ENCODE measurements around the gene ARID1A. TPM values are rescaled to one million over a fixed set of nuclear protein-coding genes. Genes with fewer than 3 reads are reported as not detected.

Gene ARID1A
- total RNA-seq, 5 donors from 2014 or later (not counting 1 experiment from before 2014, with no cell fraction given) = 122 to 148 (median 126) TPM

GRCh38 chr1:26743426-26744059 lies 47.7 kb downstream of the ARID1A start:
- Histone ChIP-seq H3K4me1 (ENCODE audit: control insufficient read depth in 1 of 2, extremely low read depth in 1 of 2, insufficient read depth in 2 of 2, low read length in 2 of 2) (peaks cover 62 to 79% of the 10 kb centered on the region in 2 experiments), H3K27me3 (replicated peaks in 1 of 2; ENCODE audit: control insufficient read depth in 2 of 2, extremely low read depth in 1 of 2, insufficient read depth in 2 of 2, low read length in 1 of 2) (no peaks in the 10 kb centered on the region), H3K27ac (ENCODE audit: low read length) (peak overlapping the region; percentile 90), H3K36me3 (ENCODE audit: control insufficient read depth in 2 of 2, extremely low read depth in 1 of 2, insufficient read depth in 1 of 2, low read length in 1 of 2) (peaks cover 0 to 40% of the 10 kb centered on the region in 2 donors), H3K4me3 (ENCODE audit: control insufficient read depth in 1 of 2, extremely low read depth in 1 of 2, low read length in 1 of 2) (no peak overlapping the region), H3K9me3 (no peaks in the 10 kb centered on the region)
- DNase-seq (no peak), ATAC-seq (replicated peaks in 1 of 4) (peak in 1 of 4 experiments; percentile 1)
- H3K36me3 Mint-ChIP-seq = peaks cover 41% of the 10 kb centered on the region
- H3K9me3 Mint-ChIP-seq = no peaks in the 10 kb centered on the region
- POLR2A ChIA-PET = interaction anchor here (0.6 to 1.1 kb wide), 3 partner anchors 45 to 1102 kb away, joined by 3 to 5 read pairs (median 4); no protein-coding TSS in a partner anchor
- peak overlapping the region; percentile 46 to 62 (median 52) for H3K4me3 Mint-ChIP-seq
- no CpG with 5 or more reads among the region's 8 CpGs for WGBS (ENCODE audit: insufficient coverage)
- H3K27ac Mint-ChIP-seq = peak overlapping the region; percentile 89 to 94
- CTCF ChIA-PET = interaction anchor here in 1 of 2 donors (0.6 to 6.4 kb wide), 5 partner anchors 45 to 78 kb away, joined by 3 to 28 read pairs (median 5); partner anchors contain the start of gene PIGV
- H3K4me1 Mint-ChIP-seq = peaks cover 84 to 94% (median 91%) of the 10 kb centered on the region in 3 donors
- no peaks in the 10 kb centered on the region for H3K27me3 Mint-ChIP-seq

DNA sequence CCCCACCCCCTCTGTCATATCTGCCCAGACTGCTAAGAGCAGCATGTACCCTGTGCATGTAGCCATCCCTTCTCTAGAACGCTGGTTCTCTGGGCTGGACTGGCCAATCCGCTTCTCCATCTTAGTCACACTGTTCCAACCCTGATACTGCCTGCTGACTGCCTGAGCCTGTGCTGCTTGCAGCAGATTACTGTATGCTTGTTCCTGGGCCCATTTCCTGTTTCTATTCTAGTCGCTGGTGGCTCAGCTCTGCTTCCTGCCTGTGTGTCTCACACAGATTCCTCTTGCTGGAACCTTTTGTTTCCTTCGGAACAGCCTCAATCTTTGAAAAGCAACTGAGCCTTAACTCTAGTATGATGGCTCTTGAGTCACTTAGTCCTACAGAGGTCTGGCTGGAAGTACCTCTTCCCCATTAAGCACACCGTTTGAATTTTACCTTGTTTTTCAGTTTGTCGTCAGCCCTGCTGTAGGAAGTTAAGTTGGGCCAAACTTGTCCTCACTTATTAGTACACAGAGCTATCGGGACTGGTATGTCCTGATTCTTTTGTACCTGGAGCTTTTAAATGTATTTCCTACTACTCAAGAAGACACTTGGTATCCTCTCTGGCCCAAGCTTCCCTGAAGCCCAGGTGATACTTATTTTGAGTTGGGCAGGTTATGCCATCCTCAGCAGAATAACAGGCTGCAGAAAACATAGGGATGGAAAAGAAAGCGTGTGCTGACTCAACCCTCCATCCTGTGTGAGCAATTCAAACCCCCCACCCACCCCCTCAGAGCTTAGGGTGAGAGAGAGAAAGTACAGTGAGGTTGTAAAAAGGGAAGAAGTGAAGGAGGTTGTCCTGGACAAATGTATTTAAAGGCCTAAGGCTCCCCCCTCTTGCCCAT lies 48.5 kb downstream of the ARID1A start:
- peaks cover 80 to 93% (median 89%) of the 10 kb centered on the region in 3 donors for H3K4me1 Mint-ChIP-seq
- H3K4me3 Mint-ChIP-seq = peak overlapping the region; percentile 46 to 62 (median 52)
- Histone ChIP-seq H3K36me3 (ENCODE audit: control insufficient read depth in 2 of 2, extremely low read depth in 1 of 2, insufficient read depth in 1 of 2, low read length in 1 of 2) (peaks cover 4 to 45% of the 10 kb centered on the region in 2 donors), H3K4me3 (ENCODE audit: control insufficient read depth in 1 of 2, extremely low read depth in 1 of 2, low read length in 1 of 2) (peak overlapping the region; percentile 13 to 21), H3K27me3 (replicated peaks in 1 of 2; ENCODE audit: control insufficient read depth in 2 of 2, extremely low read depth in 1 of 2, insufficient read depth in 2 of 2, low read length in 1 of 2) (no peaks in the 10 kb centered on the region), H3K4me1 (ENCODE audit: control insufficient read depth in 1 of 2, extremely low read depth in 1 of 2, insufficient read depth in 2 of 2, low read length in 2 of 2) (peaks cover 58 to 78% of the 10 kb centered on the region in 2 experiments), H3K9me3 (no peaks in the 10 kb centered on the region), H3K27ac (ENCODE audit: low read length) (peak overlapping the region; percentile 90)
- H3K27ac Mint-ChIP-seq = peak overlapping the region; percentile 89 to 94
- H3K27me3 Mint-ChIP-seq = no peaks in the 10 kb centered on the region
- H3K9me3 Mint-ChIP-seq = no peaks in the 10 kb centered on the region
- POLR2A ChIA-PET = interaction anchor here (0.6 to 1.3 kb wide), 5 partner anchors 41 to 1103 kb away, joined by 4 to 12 read pairs (median 4); no protein-coding TSS in a partner anchor
- peaks cover 44% of the 10 kb centered on the region for H3K36me3 Mint-ChIP-seq
- ATAC-seq (replicated peaks in 1 of 4) (peak; percentile 93 to 95 (median 94)), DNase-seq (peak; percentile 49 to 90 (median 73))
- CTCF ChIA-PET = interaction anchor here (0.6 to 6.4 kb wide), 6 partner anchors 21 to 1085 kb away, joined by 3 to 28 read pairs (median 5); partner anchors contain the start of gene PIGV (in 1 of the 2)
- 4% methylated on average over 4 of the region's 8 CpGs for WGBS (ENCODE audit: insufficient coverage)

DNA sequence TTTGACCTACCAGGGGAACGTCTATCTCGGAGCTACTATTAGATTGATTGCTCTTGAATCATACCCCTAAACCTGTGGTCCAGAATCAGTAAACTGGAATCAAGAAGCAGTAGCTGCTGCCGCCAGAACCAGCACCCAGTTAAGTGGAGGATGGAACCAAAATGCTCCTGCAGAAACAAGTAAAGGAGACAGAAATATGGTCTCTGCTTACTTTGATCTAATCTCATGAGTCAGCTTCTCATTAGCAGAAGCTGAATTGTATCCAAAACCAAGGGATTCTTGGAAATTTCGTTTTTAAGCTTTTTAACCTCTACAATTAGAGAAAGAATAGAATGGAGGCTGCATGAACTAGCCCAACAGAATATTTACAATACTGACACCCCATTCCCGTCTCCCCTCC lies 49.4 kb downstream of the ARID1A start:
- Histone ChIP-seq H3K4me1 (ENCODE audit: control insufficient read depth in 1 of 2, extremely low read depth in 1 of 2, insufficient read depth in 2 of 2, low read length in 2 of 2) (peaks cover 51 to 77% of the 10 kb centered on the region in 2 experiments), H3K9me3 (no peaks in the 10 kb centered on the region), H3K27me3 (replicated peaks in 1 of 2; ENCODE audit: control insufficient read depth in 2 of 2, extremely low read depth in 1 of 2, insufficient read depth in 2 of 2, low read length in 1 of 2) (no peaks in the 10 kb centered on the region), H3K36me3 (ENCODE audit: control insufficient read depth in 2 of 2, extremely low read depth in 1 of 2, insufficient read depth in 1 of 2, low read length in 1 of 2) (peaks cover 10 to 53% of the 10 kb centered on the region in 2 donors), H3K4me3 (ENCODE audit: control insufficient read depth in 1 of 2, extremely low read depth in 1 of 2, low read length in 1 of 2) (no peak overlapping the region), H3K27ac (ENCODE audit: low read length) (peak overlapping the region; percentile 90)
- Mint-ChIP-seq H3K36me3 (peaks cover 47% of the 10 kb centered on the region), H3K27me3 (no peaks in the 10 kb centered on the region), H3K27ac (peak overlapping the region; percentile 89 to 94), H3K4me1 (peaks cover 80 to 93% (median 89%) of the 10 kb centered on the region in 3 donors), H3K4me3 (peak overlapping the region in 1 of 3 donors; percentile 62), H3K9me3 (no peaks in the 10 kb centered on the region)
- no peak for ATAC-seq (replicated peaks in 1 of 4)
- no peak for DNase-seq
- CTCF ChIA-PET = interaction anchor here (0.5 to 6.4 kb wide), 4 partner anchors 44 to 1084 kb away, joined by 5 to 28 read pairs (median 7); partner anchors contain the start of gene PIGV (in 1 of the 2)
- POLR2A ChIA-PET = interaction anchor here (0.6 to 1.3 kb wide), 2 partner anchors 41 to 410 kb away, joined by 4 to 12 read pairs; no protein-coding TSS in a partner anchor
- no CpG with 5 or more reads among the region's 5 CpGs for WGBS (ENCODE audit: insufficient coverage)

DNA sequence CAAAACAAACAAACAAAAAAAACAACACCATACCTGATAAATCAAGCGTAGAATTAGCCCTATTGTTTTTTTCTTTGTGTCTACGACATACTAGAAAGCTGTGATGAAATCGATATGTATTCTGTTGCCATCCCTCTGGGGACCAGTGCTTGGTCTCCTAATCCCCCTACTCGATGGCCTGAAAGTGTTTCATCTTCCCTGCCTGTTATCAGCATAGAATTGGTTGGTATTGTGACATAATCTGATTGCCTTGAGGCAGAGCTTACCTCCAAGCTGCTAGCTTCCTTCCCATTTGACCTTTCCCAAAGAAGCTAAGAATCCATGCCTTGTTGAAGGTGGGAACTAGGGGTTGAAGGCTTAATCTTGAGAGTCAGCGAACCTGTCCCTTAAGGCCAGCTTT lies 51.2 kb downstream of the ARID1A start:
- no peak for DNase-seq
- Histone ChIP-seq H3K27me3 (replicated peaks in 1 of 2; ENCODE audit: control insufficient read depth in 2 of 2, extremely low read depth in 1 of 2, insufficient read depth in 2 of 2, low read length in 1 of 2) (no peaks in the 10 kb centered on the region), H3K27ac (ENCODE audit: low read length) (peak overlapping the region; percentile 13), H3K4me1 (ENCODE audit: control insufficient read depth in 1 of 2, extremely low read depth in 1 of 2, insufficient read depth in 2 of 2, low read length in 2 of 2) (peaks cover 42 to 79% of the 10 kb centered on the region in 2 experiments), H3K36me3 (ENCODE audit: control insufficient read depth in 2 of 2, extremely low read depth in 1 of 2, insufficient read depth in 1 of 2, low read length in 1 of 2) (peaks cover 10 to 53% of the 10 kb centered on the region in 2 donors), H3K4me3 (ENCODE audit: control insufficient read depth in 1 of 2, extremely low read depth in 1 of 2, low read length in 1 of 2) (no peak overlapping the region), H3K9me3 (no peaks in the 10 kb centered on the region)
- Mint-ChIP-seq H3K4me1 (peaks cover 80 to 93% (median 88%) of the 10 kb centered on the region in 3 donors), H3K27ac (peak overlapping the region; percentile 15 to 64), H3K9me3 (no peaks in the 10 kb centered on the region), H3K27me3 (no peaks in the 10 kb centered on the region), H3K4me3 (no peak overlapping the region), H3K36me3 (peaks cover 41% of the 10 kb centered on the region)
- ChIA-PET CTCF (interaction anchor here (0.5 to 6.4 kb wide), 4 partner anchors 12 to 248 kb away, joined by 3 to 28 read pairs (median 4); partner anchors contain the start of gene PIGV (in 1 of the 2)), POLR2A (interaction anchor here in 1 of 2 donors (0.5 kb wide), 1 partner anchor 34 kb away, joined by 6 read pairs; no protein-coding TSS in a partner anchor)
- no peak for ATAC-seq (replicated peaks in 1 of 4)
- 93% methylated on average over 3 of the region's 5 CpGs for WGBS (ENCODE audit: insufficient coverage)

DNA sequence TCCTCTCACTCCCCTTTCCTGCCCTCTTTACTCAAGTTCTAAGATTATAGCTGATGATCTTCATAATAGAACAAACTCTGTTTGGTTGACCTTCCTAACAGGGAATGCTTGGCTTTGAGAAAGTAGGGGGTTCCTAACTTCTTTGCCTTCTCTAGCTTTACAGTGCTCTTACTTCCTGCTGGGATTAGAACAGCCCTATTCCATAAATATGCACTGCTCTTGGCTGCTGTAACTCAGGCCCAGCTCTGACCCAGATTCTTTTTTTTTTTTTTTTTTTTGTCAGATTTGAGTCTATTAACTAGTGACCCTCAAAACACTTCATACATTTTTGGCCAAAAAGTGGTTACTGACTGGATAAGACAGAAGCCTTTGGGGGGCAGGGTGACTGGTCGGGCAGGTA lies 52.5 kb downstream of the ARID1A start:
- Histone ChIP-seq H3K4me3 (ENCODE audit: control insufficient read depth in 1 of 2, extremely low read depth in 1 of 2, low read length in 1 of 2) (no peak overlapping the region), H3K27me3 (replicated peaks in 1 of 2; ENCODE audit: control insufficient read depth in 2 of 2, extremely low read depth in 1 of 2, insufficient read depth in 2 of 2, low read length in 1 of 2) (no peaks in the 10 kb centered on the region), H3K4me1 (ENCODE audit: control insufficient read depth in 1 of 2, extremely low read depth in 1 of 2, insufficient read depth in 2 of 2, low read length in 2 of 2) (peaks cover 33 to 70% of the 10 kb centered on the region in 2 experiments), H3K36me3 (ENCODE audit: control insufficient read depth in 2 of 2, extremely low read depth in 1 of 2, insufficient read depth in 1 of 2, low read length in 1 of 2) (peaks cover 10 to 56% of the 10 kb centered on the region in 2 donors), H3K27ac (ENCODE audit: low read length) (peak overlapping the region; percentile 5), H3K9me3 (no peaks in the 10 kb centered on the region)
- peaks cover 82 to 94% (median 88%) of the 10 kb centered on the region in 3 donors for H3K4me1 Mint-ChIP-seq
- no peaks in the 10 kb centered on the region for H3K9me3 Mint-ChIP-seq
- peak overlapping the region; percentile 64 to 85 for H3K27ac Mint-ChIP-seq
- no peaks in the 10 kb centered on the region for H3K27me3 Mint-ChIP-seq
- DNase-seq (no peak), ATAC-seq (replicated peaks in 1 of 4) (no peak)
- 100% methylated on average over 1 of the region's 1 CpG for WGBS (ENCODE audit: insufficient coverage)
- ChIA-PET CTCF (interaction anchor here (0.6 to 1.0 kb wide), 3 partner anchors 10 to 41 kb away, joined by 3 to 11 read pairs (median 5); no protein-coding TSS in a partner anchor), POLR2A (interaction anchor here in 1 of 2 donors (0.6 kb wide), 1 partner anchor 47 kb away, joined by 5 read pairs; no protein-coding TSS in a partner anchor)
- peaks cover 46% of the 10 kb centered on the region for H3K36me3 Mint-ChIP-seq
- H3K4me3 Mint-ChIP-seq = no peak overlapping the region
